HepG2 (cell line): ENCODE measurements around the gene PIP5K1C. TPM values are rescaled to one million over a fixed set of nuclear protein-coding genes. Genes with fewer than 3 reads are reported as not detected.

Source experiments
- ATF5 ChIP-seq: sonication (generic); formaldehyde crosslinking; IDR thresholded peaks from 2 replicates; pipeline ENCODE4 v1.4.0; 2020; ENCODE audit warnings: mild to moderate bottlenecking, low read depth, missing genetic modification reagents
- BCL3 ChIP-seq: sonication (generic); formaldehyde crosslinking; IDR thresholded peaks from 2 replicates; pipeline ENCODE4 v1.5.1; 2020; ENCODE audit warnings: mild to moderate bottlenecking, missing genetic modification reagents, moderate library complexity
- CBFB ChIP-seq: sonication (generic); formaldehyde crosslinking; IDR thresholded peaks from 2 replicates; pipeline ENCODE4 v1.4.0; 2020; ENCODE audit warnings: missing genetic modification reagents
- FOXA1 ChIP-seq, 2 experiments: fragments of 450-650 bp in 1 of 2; sonication (generic) in 1 of 2; formaldehyde crosslinking in 1 of 2; IDR thresholded peaks; 2 replicates each; pipeline versions ENCODE4 v1.4.0 to v1.6.1; 2016 to 2020; ENCODE audit warnings: missing genetic modification reagents in 1 of 2
- FOXO1 ChIP-seq: sonication (generic); formaldehyde crosslinking; IDR thresholded peaks from 2 replicates; pipeline ENCODE4 v1.4.0; 2020; ENCODE audit warnings: missing genetic modification reagents
- KLF9 ChIP-seq: IDR thresholded peaks from 2 replicates; pipeline ENCODE4 v1.6.1; 2016; ENCODE audit warnings: low read depth
- MXD1 ChIP-seq: sonication (generic); formaldehyde crosslinking; IDR thresholded peaks from 2 replicates; pipeline ENCODE4 v1.4.0; 2020; ENCODE audit warnings: mild to moderate bottlenecking, missing genetic modification reagents
- NFATC3 ChIP-seq: sonication (generic); formaldehyde crosslinking; IDR thresholded peaks from 2 replicates; pipeline ENCODE4 v1.5.1; 2020; ENCODE audit warnings: mild to moderate bottlenecking, missing genetic modification reagents
- REST ChIP-seq, 2 experiments: IDR thresholded peaks; 2 replicates each; pipeline ENCODE4 v1.6.1; 2011 to 2012; ENCODE audit warnings: low read length in 2 of 2, borderline replicate concordance in 1 of 2, low read depth in 1 of 2, mild to moderate bottlenecking in 1 of 2, moderate library complexity in 1 of 2
- RXRB ChIP-seq: IDR thresholded peaks from 2 replicates; pipeline ENCODE4 v1.6.1; 2016; ENCODE audit warnings: borderline replicate concordance, missing genetic modification reagents, missing compliant biosample characterization
- SAP130 ChIP-seq: IDR thresholded peaks from 2 replicates; pipeline ENCODE4 v1.6.1; 2016; ENCODE audit warnings: low read depth
- SIX1 ChIP-seq: sonication (generic); formaldehyde crosslinking; IDR thresholded peaks from 2 replicates; pipeline ENCODE4 v1.4.0; 2020; ENCODE audit warnings: missing genetic modification reagents, borderline replicate concordance
- SRF ChIP-seq: IDR thresholded peaks from 2 replicates; pipeline ENCODE4 v1.6.1; 2011; ENCODE audit warnings: mild to moderate bottlenecking, low read depth, low read length, moderate library complexity
- TBP ChIP-seq: sonication (generic); formaldehyde crosslinking; IDR thresholded peaks from 2 replicates; pipeline ENCODE4 v1.5.0; 2020; ENCODE audit warnings: missing genetic modification reagents
- XBP1 ChIP-seq: sonication (generic); formaldehyde crosslinking; IDR thresholded peaks from 2 replicates; pipeline ENCODE4 v1.5.0; 2020; ENCODE audit warnings: missing genetic modification reagents
- ZBTB39 ChIP-seq: sonication (generic); formaldehyde crosslinking; IDR thresholded peaks from 2 replicates; pipeline ENCODE4 v1.5.0; 2020; ENCODE audit warnings: missing genetic modification reagents
- ZMAT3 ChIP-seq: sonication (generic); formaldehyde crosslinking; conservative IDR thresholded peaks from 2 replicates; pipeline ENCODE4 v1.7.0; 2021; ENCODE audit warnings: missing genetic modification reagents
- ZNF160 ChIP-seq: sonication (generic); formaldehyde crosslinking; IDR thresholded peaks from 2 replicates; pipeline ENCODE4 v1.8.0; 2022; ENCODE audit warnings: mild to moderate bottlenecking, inconsistent platforms, missing genetic modification reagents
- ZNF17 ChIP-seq: sonication (generic); formaldehyde crosslinking; IDR thresholded peaks from 2 replicates; pipeline ENCODE4 v1.5.0; 2020; ENCODE audit warnings: mild to moderate bottlenecking, missing genetic modification reagents
- ZNF343 ChIP-seq: sonication (generic); formaldehyde crosslinking; IDR thresholded peaks from 2 replicates; pipeline ENCODE4 v1.4.0; 2020; ENCODE audit warnings: mild to moderate bottlenecking, missing genetic modification reagents
- ZNF546 ChIP-seq: sonication (generic); formaldehyde crosslinking; conservative IDR thresholded peaks from 2 replicates; pipeline ENCODE4 v1.8.1; 2023; ENCODE audit warnings: mild to moderate bottlenecking, missing genetic modification reagents
- ZNF550 ChIP-seq: sonication (generic); formaldehyde crosslinking; IDR thresholded peaks from 2 replicates; pipeline ENCODE4 v1.4.0; 2020; ENCODE audit warnings: mild to moderate bottlenecking, missing genetic modification reagents, borderline replicate concordance
- polyA plus RNA-seq, 8 experiments: library from polyadenylated mRNA; depleted of rRNA in 3 of 8; stranded (reverse) in 7 of 8; unstranded in 1 of 8; fragments of >200 nt; fragmentation: Illumina TruSeq in 4 of 8; extraction: Trizol in 4 of 8; gene quantifications; 2 replicates each; pipeline versions ENCODE4 v1.2.1 to v1.2.3, GENCODE V29; 2011 to 2016; ENCODE audit warnings: low read depth in 4 of 8, missing spikeins in 1 of 8, mixed read lengths in 1 of 8; ENCODE audit not compliant: insufficient read depth in 1 of 8
- total RNA-seq, 5 experiments: library from RNA; depleted of rRNA; stranded (reverse); fragments of >200 nt; fragmentation: Illumina TruSeq; extraction: Trizol; gene quantifications; 2 replicates each; pipeline ENCODE4 v1.2.3, GENCODE V29; 2016; ENCODE audit warnings: low read depth in 1 of 5

Gene PIP5K1C
- total and polyA plus RNA-seq, 2 of the 13 experiments (the other 11 are each of a cell fraction or from before 2014, with no cell fraction given) = 3.6 to 4.3 TPM

- TF ChIP-seq MXD1 (CRISPR knock-in tag) (0 out of 2 replicates have a peak, but pooled peaks have one; percentile 28), FOXA1 (IDR thresholded peaks at IDR 0.05) (no peak), FOXA1 (CRISPR knock-in tag; IDR thresholded peaks at IDR 0.05) (no peak), BCL3 (CRISPR knock-in tag) (0 out of 2 replicates have a peak, but pooled peaks have one; percentile 19), RXRB (CRISPR knock-in tag) (no peak), ATF5 (CRISPR knock-in tag) (no peak), FOXO1 (CRISPR knock-in tag) (peak; percentile 55; the same call in 1 of the 2 replicates), ZNF17 (CRISPR knock-in tag) (no peak), SRF (no peak), ZNF343 (CRISPR knock-in tag) (no peak), ZNF160 (CRISPR knock-in tag) (no peak), ZBTB39 (CRISPR knock-in tag) (no peak), SAP130 (CRISPR knock-in tag) (peak; percentile 46; the same call in 1 of the 2 replicates), ZMAT3 (CRISPR knock-in tag) (no peak), XBP1 (CRISPR knock-in tag) (no peak), SIX1 (CRISPR knock-in tag) (no peak), CBFB (CRISPR knock-in tag) (no peak), ZNF550 (CRISPR knock-in tag) (no peak), KLF9 (no peak), NFATC3 (no peak), ZNF546 (CRISPR knock-in tag) (no peak), REST (IDR thresholded peaks at IDR 0.05; ENCODE audit: borderline replicate concordance in 1 of 2, low read depth in 1 of 2, low read length in 2 of 2) (no peak), TBP (CRISPR knock-in tag) (no peak)
Observed at GRCh38 chr19:3687774-3688706, 12.2 kb downstream of the PIP5K1C start (continued).
